NCI-H226 (cell line): ENCODE results near the gene COPG2.
"Not testable (repeated sequence)": the region's sequence is repeated elsewhere in the genome, so short reads cannot be mapped to it uniquely, and the experiment has no call there.

Experiments
- DNase-seq: peaks from one replicate; pipeline ENCODE4 v3.0.0-alpha.2; 2015

COPG2 gene

GRCh38 chr7:130554481-130554880 is 114.1 kb downstream of the COPG2 start:
- no peak for DNase-seq

GRCh38 chr7:130553398-130554029 is 115.0 kb downstream of the COPG2 start:
- no peak for DNase-seq

- no peak for DNase-seq
These were observed 124.2 kb downstream of the COPG2 start for GRCh38 chr7:130544356-130544755.

GRCh38 chr7:130543487-130544010 is 125.0 kb downstream of the COPG2 start:
- no peak for DNase-seq

GRCh38 chr7:130542297-130542696 is 126.3 kb downstream of the COPG2 start:
- not testable (repeated sequence) for DNase-seq

- DNase-seq = not testable (repeated sequence)
These were observed 127.3 kb downstream of the COPG2 start for GRCh38 chr7:130541287-130541686.

- not testable (repeated sequence) for DNase-seq
These were observed 130.7 kb downstream of the COPG2 start for GRCh38 chr7:130537894-130538293.

GRCh38 chr7:130529417-130529816 is 139.1 kb downstream of the COPG2 start:
- DNase-seq = no peak

GRCh38 chr7:130527752-130528355 is 140.7 kb downstream of the COPG2 start:
- DNase-seq = not testable (repeated sequence)

GRCh38 chr7:130524628-130525027 is 143.9 kb downstream of the COPG2 start:
- DNase-seq = no peak

- not testable (repeated sequence) for DNase-seq
These were observed 144.9 kb downstream of the COPG2 start for GRCh38 chr7:130523519-130524125.

GRCh38 chr7:130521258-130521951 is 147.1 kb downstream of the COPG2 start:
- DNase-seq = no peak

GRCh38 chr7:130515315-130516040 is 153.1 kb downstream of the COPG2 start:
- DNase-seq = no peak

- no peak for DNase-seq
These were observed 155.1 kb downstream of the COPG2 start for GRCh38 chr7:130513447-130513846.

- DNase-seq = not testable (repeated sequence)
These were observed 156.5 kb downstream of the COPG2 start for GRCh38 chr7:130512038-130512437.

GRCh38 chr7:130506358-130506757 is 162.2 kb downstream of the COPG2 start:
- DNase-seq = no peak

- DNase-seq = no peak
These were observed 162.8 kb downstream of the COPG2 start for GRCh38 chr7:130505753-130506152.

- DNase-seq = no peak
These were observed 167.6 kb downstream of the COPG2 start for GRCh38 chr7:130500910-130501309.

GRCh38 chr7:130500463-130500862 is 168.1 kb downstream of the COPG2 start:
- no peak for DNase-seq

- DNase-seq = peak; percentile 20
These were observed 174.1 kb downstream of the COPG2 start for GRCh38 chr7:130494431-130494858.

- peak; percentile 26 for DNase-seq
These were observed 175.2 kb downstream of the COPG2 start for GRCh38 chr7:130493275-130493873.
